Thymus (tissue), 14 donors: ENCODE results near the gene ZNF711. TPM values are rescaled to one million over a fixed set of nuclear protein-coding genes. Genes with fewer than 3 reads are reported as not detected.
A peak's percentile ranks its signal among the peaks of the same experiment; 100 is the strongest.

Source experiments
- DNase-seq, 9 donors: peaks; one replicate each; pipeline ENCODE4 v3.0.0-alpha.2; 2013; ENCODE audit warnings: low spot score in 9 of 9, low read depth in 6 of 9, missing footprints in 1 of 9
- H3K27ac ChIP-seq, 2 donors: one replicate each; pipeline ENCODE4 v1.5.1; 2013; ENCODE audit warnings: control low read depth in 1 of 2, low read depth in 1 of 2, low read length in 1 of 2, mild to moderate bottlenecking in 1 of 2, moderate library complexity in 1 of 2
- H3K27me3 ChIP-seq, 2 donors: one replicate each; pipeline ENCODE4 v1.5.1; 2013; ENCODE audit warnings: low read length in 1 of 2; ENCODE audit not compliant: control insufficient read depth in 2 of 2, insufficient read depth in 1 of 2
- H3K36me3 ChIP-seq, 2 donors: one replicate each; pipeline ENCODE4 v1.5.1; 2013; ENCODE audit warnings: low read length in 1 of 2, mild to moderate bottlenecking in 1 of 2, moderate library complexity in 1 of 2; ENCODE audit not compliant: control insufficient read depth in 2 of 2, insufficient read depth in 2 of 2
- H3K4me1 ChIP-seq, 2 donors: one replicate each; pipeline ENCODE4 v1.5.1; 2013; ENCODE audit warnings: low read length in 2 of 2; ENCODE audit not compliant: control insufficient read depth in 2 of 2, insufficient read depth in 2 of 2
- H3K4me3 ChIP-seq, 2 donors: one replicate each; pipeline ENCODE4 v1.5.1; 2013; ENCODE audit warnings: low read length in 2 of 2, control low read depth in 1 of 2, mild to moderate bottlenecking in 1 of 2
- H3K9me3 ChIP-seq, 2 donors: one replicate each; pipeline ENCODE4 v1.5.1; 2013; ENCODE audit warnings: low read length in 1 of 2, mild to moderate bottlenecking in 1 of 2; ENCODE audit not compliant: control insufficient read depth in 2 of 2, insufficient read depth in 1 of 2
- WGBS: extraction: QIAGEN DNeasy Blood & Tissue Kit; methylation state at CpG from one replicate; pipeline ENCODE4 v1.1.7; 2013; 5-methylcytosine and 5-hydroxymethylcytosine counted together
- long read RNA-seq, 10 donors: transcript quantifications; one replicate each; lab custom pipeline, GENCODE V29; 2026
- polyA plus RNA-seq: library from polyadenylated mRNA; stranded (reverse); fragments of 200-250 nt; gene quantifications from one replicate; pipeline ENCODE4 v1.2.3, GENCODE V29; 2013
- total RNA-seq: library from RNA; stranded (reverse); fragments of 120-200 nt; gene quantifications from one replicate; pipeline ENCODE4 v1.2.4, GENCODE V29; 2013
- donor health status: healthy.

The ZNF711 gene
- total RNA-seq, result 21.1 TPM
- polyA plus RNA-seq, result 20.6 TPM
- long read RNA-seq, donor 1, result 0 reads
- long read RNA-seq, donor 2, full-length matches to known transcripts, result 3 of 69 reads
- long read RNA-seq, donor 2, partial matches to known transcripts, result 66 of 69 reads
- long read RNA-seq, donor 2, other reads (novel, unspliced or antisense), result 0 of 69 reads
- long read RNA-seq, donor 3, full-length matches to known transcripts, result 2 of 2 reads
- long read RNA-seq, donor 3, partial matches to known transcripts, result 0 of 2 reads
- long read RNA-seq, donor 3, other reads (novel, unspliced or antisense), result 0 of 2 reads
- long read RNA-seq, donor 4, full-length matches to known transcripts, result 1 of 1 reads
- long read RNA-seq, donor 4, partial matches to known transcripts, result 0 of 1 reads
- long read RNA-seq, donor 4, other reads (novel, unspliced or antisense), result 0 of 1 reads
- long read RNA-seq, donor 5, full-length matches to known transcripts, result 4 of 4 reads
- long read RNA-seq, donor 5, partial matches to known transcripts, result 0 of 4 reads
- long read RNA-seq, donor 5, other reads (novel, unspliced or antisense), result 0 of 4 reads
- long read RNA-seq, donor 6, full-length matches to known transcripts, result 1 of 1 reads
- long read RNA-seq, donor 6, partial matches to known transcripts, result 0 of 1 reads
- long read RNA-seq, donor 6, other reads (novel, unspliced or antisense), result 0 of 1 reads
- long read RNA-seq, donor 7, partial matches to known transcripts, result 0 of 2 reads
- long read RNA-seq, donor 7, other reads (novel, unspliced or antisense), result 0 of 2 reads
- long read RNA-seq, donor 8, result 0 reads
- long read RNA-seq, donor 9, full-length matches to known transcripts, result 3 of 3 reads
- long read RNA-seq, donor 9, partial matches to known transcripts, result 0 of 3 reads
- long read RNA-seq, donor 9, other reads (novel, unspliced or antisense), result 0 of 3 reads
- long read RNA-seq, donor 10, result 0 reads

DNA sequence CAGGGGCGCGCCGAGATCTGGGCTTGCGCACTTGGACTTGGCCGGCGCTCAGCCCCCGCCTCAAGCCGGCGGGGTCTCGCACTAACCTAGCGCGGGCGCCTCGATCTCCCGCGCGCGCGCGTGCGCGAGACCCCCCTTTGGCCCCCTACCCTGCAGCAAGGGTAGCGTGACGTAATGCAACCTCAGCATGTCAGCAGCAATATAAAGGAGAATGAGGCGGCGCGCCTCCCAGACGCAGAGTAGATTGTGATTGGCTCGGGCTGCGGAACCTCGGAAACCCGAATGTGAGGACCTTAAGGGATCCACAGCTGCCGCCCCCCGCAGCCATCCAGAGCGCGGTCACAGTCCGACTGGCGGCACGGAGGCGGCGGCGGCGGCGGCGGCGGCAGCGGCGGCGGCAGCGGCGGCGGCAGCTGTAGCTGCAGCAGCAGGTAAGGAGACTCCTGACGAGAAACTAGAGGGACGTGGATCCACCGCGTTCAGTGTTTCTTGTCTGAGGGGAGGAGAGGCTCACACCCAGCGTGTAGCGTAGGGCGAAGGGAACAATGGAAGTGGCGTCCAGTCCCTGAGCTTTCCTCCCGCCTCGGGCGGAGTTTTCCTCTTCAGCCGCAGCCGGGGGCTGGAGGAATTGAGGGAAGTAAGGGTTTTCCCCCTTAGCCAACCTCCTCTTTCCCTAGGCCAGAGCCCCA lies at the start of gene ZNF711, which contains the start of gene SATL1:
Gene ZNF711 (plus strand): TSS at position 231 of the 689 bp plus-strand sequence. CDS start 3,582 bp downstream, outside the sequence.
Gene SATL1 (minus strand): TSS at position 19 of the 689 bp plus-strand sequence. CDS start 134,811 bp downstream, outside the sequence.
- Histone ChIP-seq H3K36me3 (no peaks in the 10 kb centered on the region), H3K4me1 (no peaks in the 10 kb centered on the region), H3K27ac (peak within 1 kb of the TSS; percentile 10 to 86), H3K4me3 (peak within 1 kb of the TSS; percentile 71 to 85), H3K27me3 (no peaks in the 10 kb centered on the region), H3K9me3 (peaks cover 0 to 5% of the 10 kb centered on the region in 2 donors)
- peak; percentile 22 to 84 (median 60) for DNase-seq
- WGBS, result under 1% methylated on average over 62 of the region's 65 CpGs

- Histone ChIP-seq H3K9me3 (no peaks in the 10 kb centered on the region), H3K36me3 (no peaks in the 10 kb centered on the region), H3K27ac (no peak overlapping the region), H3K4me3 (no peak overlapping the region), H3K4me1 (no peaks in the 10 kb centered on the region), H3K27me3 (no peaks in the 10 kb centered on the region)
- DNase-seq, result no peak
- 0% methylated on average over 1 of the region's 1 CpG for WGBS
Measured at GRCh38 chrX:85196319-85196718, 47.5 kb upstream of the ZNF711 start.

DNA sequence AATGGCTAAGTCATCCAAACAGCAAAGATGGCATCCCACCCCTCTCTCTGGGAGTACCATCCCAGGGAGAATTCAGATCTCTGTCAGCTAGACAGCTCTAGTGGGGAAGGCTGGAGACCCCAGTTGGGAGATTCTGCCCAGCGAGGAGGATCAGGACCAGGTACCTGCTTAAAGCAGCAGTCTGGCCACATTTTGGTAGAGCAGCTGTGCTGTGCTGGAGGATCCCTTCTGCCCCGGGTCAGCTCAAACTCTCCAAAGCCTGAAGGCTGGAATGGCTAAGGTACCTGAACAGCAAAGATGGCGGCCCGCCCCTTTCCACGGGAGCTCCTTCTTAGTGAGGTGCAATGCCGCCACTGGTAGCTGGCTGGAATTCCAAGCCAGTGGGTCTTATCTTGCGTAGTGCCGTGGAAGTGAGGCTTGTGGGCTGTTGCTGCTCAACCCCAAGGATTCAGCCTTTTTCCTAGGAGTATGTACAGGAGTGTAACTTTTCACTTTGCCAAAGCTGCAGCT lies 40.3 kb upstream of the ZNF711 start:
- 94% methylated on average over 8 of the region's 8 CpGs for WGBS

GRCh38 chrX:85213792-85214530 lies 29.8 kb upstream of the ZNF711 start:
- no peak overlapping the region for H3K27ac ChIP-seq
- H3K4me3 ChIP-seq, result no peak overlapping the region
- H3K4me1 ChIP-seq, result no peaks in the 10 kb centered on the region
- DNase-seq, result no peak
- H3K9me3 ChIP-seq, result no peaks in the 10 kb centered on the region
- WGBS, result 81% methylated on average over 3 of the region's 3 CpGs
- no peaks in the 10 kb centered on the region for H3K36me3 ChIP-seq
- no peaks in the 10 kb centered on the region for H3K27me3 ChIP-seq

More for the DNA sequence above, 40.3 kb upstream of the ZNF711 start:
- no peaks in the 10 kb centered on the region for H3K36me3 ChIP-seq
- no peaks in the 10 kb centered on the region for H3K4me1 ChIP-seq
- DNase-seq, result no peak
- H3K27ac ChIP-seq, result no peak overlapping the region
- H3K9me3 ChIP-seq, result peaks cover 0 to 13% of the 10 kb centered on the region in 2 donors
- no peaks in the 10 kb centered on the region for H3K27me3 ChIP-seq
- no peak overlapping the region for H3K4me3 ChIP-seq

- no peaks in the 10 kb centered on the region for H3K27me3 ChIP-seq
- 82% methylated on average over 1 of the region's 1 CpG for WGBS
- H3K4me1 ChIP-seq, result no peaks in the 10 kb centered on the region
- no peaks in the 10 kb centered on the region for H3K9me3 ChIP-seq
- H3K36me3 ChIP-seq, result no peaks in the 10 kb centered on the region
- H3K4me3 ChIP-seq, result no peak overlapping the region
- DNase-seq, result no peak
- no peak overlapping the region for H3K27ac ChIP-seq
Measured at GRCh38 chrX:85215946-85216345, 27.8 kb upstream of the ZNF711 start.

DNA sequence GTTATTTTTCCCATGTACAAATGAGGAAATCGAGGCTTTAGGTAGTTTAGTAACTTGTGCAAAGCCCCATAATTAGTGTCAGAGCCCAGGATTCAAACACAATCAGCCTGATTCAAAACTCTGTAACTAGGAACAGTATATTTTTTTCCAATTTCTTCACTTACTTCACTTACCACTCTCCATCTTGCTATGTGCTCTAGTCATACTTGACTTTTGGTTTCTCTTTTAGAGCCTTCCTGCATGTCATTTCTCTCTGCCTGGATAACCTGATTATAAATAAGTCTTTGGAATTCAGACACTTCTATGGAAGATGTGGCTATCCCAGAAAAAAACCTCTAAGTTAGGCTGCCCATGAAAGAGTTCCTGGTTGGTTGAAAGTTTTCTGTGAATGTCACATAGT lies 22.4 kb upstream of the ZNF711 start:
- no peak overlapping the region for H3K4me3 ChIP-seq

GRCh38 chrX:85223359-85223758 lies 20.4 kb upstream of the ZNF711 start:
- no peak overlapping the region for H3K27ac ChIP-seq
- no peak for DNase-seq
- WGBS, result 94% methylated on average over 2 of the region's 2 CpGs

More for the DNA sequence above, 22.4 kb upstream of the ZNF711 start:
- no peaks in the 10 kb centered on the region for H3K9me3 ChIP-seq
- H3K27ac ChIP-seq, result no peak overlapping the region
- no peaks in the 10 kb centered on the region for H3K4me1 ChIP-seq
- H3K27me3 ChIP-seq, result no peaks in the 10 kb centered on the region
- WGBS, result 68% methylated on average over 1 of the region's 1 CpG
- no peak for DNase-seq
- H3K36me3 ChIP-seq, result no peaks in the 10 kb centered on the region

GRCh38 chrX:85243155-85243554 lies 636 bp upstream of the ZNF711 start:
- Histone ChIP-seq H3K36me3 (no peaks in the 10 kb centered on the region), H3K9me3 (peaks cover 0 to 5% of the 10 kb centered on the region in 2 donors), H3K4me1 (no peaks in the 10 kb centered on the region), H3K27ac (no peak overlapping the region), H3K27me3 (no peaks in the 10 kb centered on the region), H3K4me3 (peak overlapping the region; percentile 71 to 85)
- DNase-seq, result peak in 2 of 9 donors; percentile 5 to 11
- 49% methylated on average over 2 of the region's 2 CpGs for WGBS

More at GRCh38 chrX:85223359-85223758, 20.4 kb upstream of the ZNF711 start:
- Histone ChIP-seq H3K4me3 (no peak overlapping the region), H3K4me1 (no peaks in the 10 kb centered on the region), H3K36me3 (no peaks in the 10 kb centered on the region), H3K27me3 (no peaks in the 10 kb centered on the region), H3K9me3 (no peaks in the 10 kb centered on the region)
